GM13976 (cell line): Measurements from ENCODE around the gene MRPL38.
"Not testable (repeated sequence)": the region's sequence is repeated elsewhere in the genome, so short reads cannot be mapped to it uniquely, and the experiment has no call there.

ENCODE experiments used
- DNase-seq: peaks from one replicate; pipeline ENCODE4 v3.0.0; 2012; ENCODE audit warnings: low spot score
- CTCF ChIP-seq: IDR thresholded peaks from 2 replicates; pipeline ENCODE4 v1.5.1; 2012; ENCODE audit warnings: borderline replicate concordance, mild to moderate bottlenecking; ENCODE audit not compliant: insufficient read depth; ENCODE audit errors: extremely low read depth, missing control alignments, control extremely low read depth
- in situ Hi-C: fragments of 300-500 bp; cut with MboI; formaldehyde crosslinking; loops from one replicate; pipeline ENCODE4 v1.12.0; 2022; ENCODE audit warnings: low sequenced_read_pairs, mixed read lengths, inconsistent platforms; ENCODE audit not compliant: unreplicated experiment

Gene MRPL38

GRCh38 chr17:75874323-75875181, 30.1 kb downstream of the MRPL38 start:
- TF ChIP-seq CTCF, result no peak
- in situ Hi-C loops, result no loop called here
- no peak for DNase-seq

- DNase-seq, result no peak
- no peak for TF ChIP-seq CTCF
- in situ Hi-C loops, result no loop called here
These were observed 30.9 kb downstream of the MRPL38 start for GRCh38 chr17:75873587-75874322.

- TF ChIP-seq CTCF, result no peak
- in situ Hi-C loops, result no loop called here
- DNase-seq, result no peak
These were observed 32.0 kb downstream of the MRPL38 start for GRCh38 chr17:75872434-75873351.

- in situ Hi-C loops, DNase-seq: not testable (repeated sequence)
These were observed 34.5 kb downstream of the MRPL38 start for GRCh38 chr17:75870228-75870627.

- in situ Hi-C loops, result no loop called here
- TF ChIP-seq CTCF, result no peak
- no peak for DNase-seq
These were observed 35.2 kb downstream of the MRPL38 start for GRCh38 chr17:75869282-75870141.

- in situ Hi-C loops, DNase-seq: not testable (repeated sequence)
These were observed 35.9 kb downstream of the MRPL38 start for GRCh38 chr17:75868730-75869281.

- in situ Hi-C loops, DNase-seq: not testable (repeated sequence)
These were observed 39.1 kb downstream of the MRPL38 start for GRCh38 chr17:75865404-75866188.

GRCh38 chr17:75864887-75865286, 39.8 kb downstream of the MRPL38 start:
- DNase-seq, in situ Hi-C loops: not testable (repeated sequence)
